Fibroblast of villous mesenchyme (primary cell): ENCODE measurements around the gene CYS1. TPM values are rescaled to one million over a fixed set of nuclear protein-coding genes. Genes with fewer than 3 reads are reported as not detected.

Source experiments
- DNase-seq: peaks from one replicate; pipeline ENCODE4 v3.0.0-alpha.2; 2010; ENCODE audit warnings: low read depth
- H3K4me3 ChIP-seq: 2 replicates; pipeline ENCODE4 v1.5.1; 2011; ENCODE audit warnings: low read depth, mild to moderate bottlenecking, low read length
- total RNA-seq: library from RNA; depleted of rRNA; stranded (reverse); fragments of >200 nt; gene quantifications from 2 replicates; pipeline ENCODE4 v1.2.3, GENCODE V29; 2012
- TF ChIP-seq, protein P1 (sequence below): IDR thresholded peaks from 2 replicates; pipeline ENCODE4 v1.5.1; 2012; ENCODE audit warnings: low read depth, mild to moderate bottlenecking, low read length; ENCODE audit not compliant: insufficient read depth

Gene CYS1
- total RNA-seq, 1 donor: 2.2 TPM

DNA sequence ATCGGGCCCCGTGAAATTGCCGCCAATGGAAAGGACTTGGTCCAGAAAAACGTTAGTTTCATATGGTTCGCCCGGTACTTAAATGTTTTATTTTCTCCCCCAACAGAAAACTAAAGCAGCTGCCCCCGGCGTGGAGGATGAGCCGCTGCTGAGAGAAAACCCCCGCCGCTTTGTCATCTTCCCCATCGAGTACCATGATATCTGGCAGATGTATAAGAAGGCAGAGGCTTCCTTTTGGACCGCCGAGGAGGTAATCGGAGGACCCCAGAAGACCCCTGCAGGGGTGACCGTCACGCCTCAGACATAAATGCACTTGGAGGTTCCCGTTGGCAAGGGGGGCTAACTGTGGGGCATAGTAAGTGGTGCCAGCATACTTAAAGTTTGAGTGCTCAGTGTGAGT lies 43.1 kb upstream of the CYS1 start:
- no peak for DNase-seq
- TF ChIP-seq, protein P1, sequence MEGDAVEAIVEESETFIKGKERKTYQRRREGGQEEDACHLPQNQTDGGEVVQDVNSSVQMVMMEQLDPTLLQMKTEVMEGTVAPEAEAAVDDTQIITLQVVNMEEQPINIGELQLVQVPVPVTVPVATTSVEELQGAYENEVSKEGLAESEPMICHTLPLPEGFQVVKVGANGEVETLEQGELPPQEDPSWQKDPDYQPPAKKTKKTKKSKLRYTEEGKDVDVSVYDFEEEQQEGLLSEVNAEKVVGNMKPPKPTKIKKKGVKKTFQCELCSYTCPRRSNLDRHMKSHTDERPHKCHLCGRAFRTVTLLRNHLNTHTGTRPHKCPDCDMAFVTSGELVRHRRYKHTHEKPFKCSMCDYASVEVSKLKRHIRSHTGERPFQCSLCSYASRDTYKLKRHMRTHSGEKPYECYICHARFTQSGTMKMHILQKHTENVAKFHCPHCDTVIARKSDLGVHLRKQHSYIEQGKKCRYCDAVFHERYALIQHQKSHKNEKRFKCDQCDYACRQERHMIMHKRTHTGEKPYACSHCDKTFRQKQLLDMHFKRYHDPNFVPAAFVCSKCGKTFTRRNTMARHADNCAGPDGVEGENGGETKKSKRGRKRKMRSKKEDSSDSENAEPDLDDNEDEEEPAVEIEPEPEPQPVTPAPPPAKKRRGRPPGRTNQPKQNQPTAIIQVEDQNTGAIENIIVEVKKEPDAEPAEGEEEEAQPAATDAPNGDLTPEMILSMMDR: no peak
- peak overlapping the region; percentile 81 for H3K4me3 ChIP-seq

DNA sequence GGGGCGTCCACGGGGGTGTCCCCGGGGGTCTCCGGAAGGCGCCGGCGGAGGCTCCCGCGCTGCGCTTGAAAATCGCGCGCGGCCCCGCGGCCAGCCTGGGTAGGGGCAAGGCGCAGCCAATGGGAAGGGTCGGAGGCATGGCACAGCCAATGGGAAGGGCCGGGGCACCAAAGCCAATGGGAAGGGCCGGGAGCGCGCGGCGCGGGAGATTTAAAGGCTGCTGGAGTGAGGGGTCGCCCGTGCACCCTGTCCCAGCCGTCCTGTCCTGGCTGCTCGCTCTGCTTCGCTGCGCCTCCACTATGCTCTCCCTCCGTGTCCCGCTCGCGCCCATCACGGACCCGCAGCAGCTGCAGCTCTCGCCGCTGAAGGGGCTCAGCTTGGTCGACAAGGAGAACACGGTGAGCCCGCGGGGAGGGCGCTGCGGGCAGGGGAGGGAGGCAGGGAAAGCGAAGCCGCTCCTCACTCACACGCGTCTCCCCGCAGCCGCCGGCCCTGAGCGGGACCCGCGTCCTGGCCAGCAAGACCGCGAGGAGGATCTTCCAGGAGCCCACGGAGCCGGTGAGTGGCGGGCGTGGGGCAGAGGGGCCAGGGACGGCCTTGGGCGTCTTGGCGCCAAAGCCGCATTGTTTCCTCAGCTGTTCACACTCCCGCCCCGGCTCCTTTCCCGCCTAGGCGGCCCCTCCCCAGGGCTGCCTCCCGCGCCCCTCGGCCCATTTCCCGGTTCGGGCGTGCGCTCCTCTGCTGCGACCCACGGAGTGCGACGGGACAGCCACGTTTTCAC lies 42.5 kb upstream of the CYS1 start, which contains the start of gene RRM2:
Gene RRM2 (plus strand): TSS at position 240 of the 781 bp plus-strand sequence. CDS start 60 bp downstream, at position 300.
- TF ChIP-seq, protein P1: no peak

DNA sequence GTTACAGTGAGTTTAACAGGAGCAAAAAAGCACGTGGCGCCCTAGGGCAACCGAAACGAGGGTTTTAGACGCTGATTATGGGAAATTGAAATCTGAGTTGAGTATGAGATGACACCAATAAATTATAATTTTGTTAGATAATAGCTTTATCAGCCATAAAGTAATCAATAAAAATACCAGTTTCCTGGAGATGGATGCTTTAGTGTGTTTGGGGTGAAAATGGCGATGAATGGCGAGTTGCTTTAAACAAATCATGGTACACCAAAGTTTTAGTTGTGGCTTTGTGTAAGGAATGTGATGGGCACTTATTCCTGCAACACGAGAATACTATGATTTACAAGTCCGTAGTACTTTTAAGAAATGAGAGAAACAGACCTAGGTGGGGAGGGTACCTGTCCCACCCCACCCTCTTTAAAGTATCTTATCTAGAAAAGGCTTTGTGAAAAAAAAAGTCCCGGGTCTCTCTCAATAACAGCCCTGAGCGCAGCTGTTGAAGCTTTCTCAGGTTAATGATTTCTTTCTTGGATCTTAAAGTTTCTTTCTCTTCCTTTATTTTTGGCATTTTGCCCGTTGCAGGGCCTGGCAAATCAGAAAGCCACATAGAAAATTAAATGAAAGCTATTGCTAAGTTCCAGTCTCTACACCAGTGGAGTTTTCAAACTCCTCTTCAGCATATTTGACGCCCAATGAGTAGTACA lies 40.8 kb upstream of the CYS1 start:
- DNase-seq: no peak
- TF ChIP-seq, protein P1: no peak

More for the DNA sequence above, 42.5 kb upstream of the CYS1 start, which contains the start of gene RRM2:
- DNase-seq: peak; percentile 90
- H3K4me3 ChIP-seq: peak within 1 kb of the TSS; percentile 81

DNA sequence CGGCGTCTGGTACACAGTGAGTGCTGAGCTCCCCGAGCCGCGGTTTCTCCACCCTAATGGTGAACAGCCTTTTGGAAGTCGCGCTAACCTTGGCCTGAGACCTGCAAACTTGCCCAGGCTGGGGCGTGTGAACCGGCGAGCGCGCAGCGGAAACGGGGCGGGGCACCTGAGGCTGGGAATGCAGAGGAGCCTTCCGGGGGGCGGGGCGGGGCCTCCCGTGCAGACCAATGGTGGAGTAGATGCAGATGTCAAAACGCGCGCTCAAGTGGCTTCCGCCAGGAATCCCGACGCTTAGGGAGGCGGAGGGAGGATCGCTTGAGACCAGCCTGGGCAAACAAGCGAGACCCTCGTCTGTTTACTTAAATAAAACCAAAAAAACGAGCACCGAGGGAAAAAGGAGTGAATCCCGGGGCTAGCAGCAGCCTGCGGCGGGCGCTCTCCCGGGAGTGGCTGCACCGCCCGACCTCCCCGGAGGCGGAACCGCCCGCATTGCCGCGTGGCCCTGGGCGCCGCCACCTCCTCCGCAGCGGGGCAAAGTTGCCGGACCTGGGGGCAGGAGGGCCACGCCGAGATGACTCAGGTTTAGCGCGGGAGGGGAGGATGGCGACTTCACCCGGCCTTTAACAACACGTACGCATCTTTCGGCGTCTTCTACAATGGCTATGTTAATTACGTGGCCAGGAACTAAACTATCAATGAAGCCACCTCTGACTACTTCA lies 40.1 kb upstream of the CYS1 start:
- TF ChIP-seq, protein P1: no peak
- peak; percentile 90 for DNase-seq
- peak overlapping the region; percentile 81 for H3K4me3 ChIP-seq

More for the DNA sequence above, 40.8 kb upstream of the CYS1 start:
- H3K4me3 ChIP-seq: peak overlapping the region; percentile 81

DNA sequence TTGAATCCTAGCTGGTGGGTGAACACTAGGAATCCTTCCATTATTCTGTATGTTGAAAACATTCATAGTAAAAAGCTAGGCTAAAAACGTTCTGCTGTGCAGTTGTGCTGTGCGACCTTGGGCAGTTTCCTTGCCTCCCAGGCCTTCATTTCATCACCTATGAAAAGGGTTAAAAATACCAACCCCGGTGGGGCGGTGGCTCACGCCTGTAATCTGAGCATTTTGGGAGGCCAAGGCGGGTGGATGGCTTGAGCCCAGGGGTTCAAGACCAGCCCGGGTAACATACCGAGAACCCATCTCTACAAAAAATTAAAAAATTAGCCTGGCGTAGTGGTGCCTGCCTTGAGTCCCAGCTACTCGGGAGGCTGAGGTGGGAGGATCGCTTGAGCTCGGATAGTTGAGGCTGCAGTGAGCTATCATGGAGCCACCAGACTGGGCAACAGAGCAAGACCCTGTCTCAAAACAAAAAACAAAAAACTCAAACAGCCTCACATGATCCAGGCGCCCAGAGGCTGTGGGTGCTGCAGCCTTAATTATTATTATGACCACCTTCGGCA lies 39.5 kb upstream of the CYS1 start:
- TF ChIP-seq, protein P1: no peak
- DNase-seq: no peak
- peak overlapping the region; percentile 81 for H3K4me3 ChIP-seq

DNA sequence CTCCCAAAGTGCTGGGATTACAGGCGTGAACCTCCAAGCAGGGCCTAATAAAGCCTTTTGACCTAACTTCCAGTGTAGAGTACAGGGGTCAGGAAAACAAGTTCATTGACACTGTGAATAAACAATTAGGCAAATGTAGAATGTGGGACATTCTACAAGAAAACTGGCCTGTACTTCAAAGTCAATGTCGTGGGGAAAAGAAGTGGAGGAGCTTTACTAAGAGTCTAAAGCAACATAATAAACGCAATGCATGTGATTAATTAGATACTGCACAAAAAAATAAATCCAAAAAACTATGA lies 38.8 kb upstream of the CYS1 start:
- TF ChIP-seq, protein P1: no peak
- no peak overlapping the region for H3K4me3 ChIP-seq
- DNase-seq: no peak
